ENCODE data around the gene SMG1.

GRCh38 chr16:18832613-18833012, 93.6 kb downstream of the SMG1 start:
- TF ChIP-seq CTCF (IDR thresholded peaks at IDR 0.05 in 4 of 5, conservative IDR thresholded peaks at IDR 0.05 in 1 of 5) (no peak), POLR2A (IDR thresholded peaks at IDR 0.05) (no peak)
